GM12872 (cell line): ENCODE results near the gene PCDHA10.
"Not testable (repeated sequence)": the region's sequence is repeated elsewhere in the genome, so short reads cannot be mapped to it uniquely, and the experiment has no call there.

Source experiments
- CTCF ChIP-seq: IDR thresholded peaks from 3 replicates; pipeline ENCODE4 v1.5.1; 2011; ENCODE audit warnings: low read depth, mild to moderate bottlenecking, low read length, moderate library complexity; ENCODE audit not compliant: insufficient read depth

Gene PCDHA10

GRCh38 chr5:140842798-140843733 is 12.6 kb upstream of the PCDHA10 start:
- TF ChIP-seq CTCF: no peak

DNA sequence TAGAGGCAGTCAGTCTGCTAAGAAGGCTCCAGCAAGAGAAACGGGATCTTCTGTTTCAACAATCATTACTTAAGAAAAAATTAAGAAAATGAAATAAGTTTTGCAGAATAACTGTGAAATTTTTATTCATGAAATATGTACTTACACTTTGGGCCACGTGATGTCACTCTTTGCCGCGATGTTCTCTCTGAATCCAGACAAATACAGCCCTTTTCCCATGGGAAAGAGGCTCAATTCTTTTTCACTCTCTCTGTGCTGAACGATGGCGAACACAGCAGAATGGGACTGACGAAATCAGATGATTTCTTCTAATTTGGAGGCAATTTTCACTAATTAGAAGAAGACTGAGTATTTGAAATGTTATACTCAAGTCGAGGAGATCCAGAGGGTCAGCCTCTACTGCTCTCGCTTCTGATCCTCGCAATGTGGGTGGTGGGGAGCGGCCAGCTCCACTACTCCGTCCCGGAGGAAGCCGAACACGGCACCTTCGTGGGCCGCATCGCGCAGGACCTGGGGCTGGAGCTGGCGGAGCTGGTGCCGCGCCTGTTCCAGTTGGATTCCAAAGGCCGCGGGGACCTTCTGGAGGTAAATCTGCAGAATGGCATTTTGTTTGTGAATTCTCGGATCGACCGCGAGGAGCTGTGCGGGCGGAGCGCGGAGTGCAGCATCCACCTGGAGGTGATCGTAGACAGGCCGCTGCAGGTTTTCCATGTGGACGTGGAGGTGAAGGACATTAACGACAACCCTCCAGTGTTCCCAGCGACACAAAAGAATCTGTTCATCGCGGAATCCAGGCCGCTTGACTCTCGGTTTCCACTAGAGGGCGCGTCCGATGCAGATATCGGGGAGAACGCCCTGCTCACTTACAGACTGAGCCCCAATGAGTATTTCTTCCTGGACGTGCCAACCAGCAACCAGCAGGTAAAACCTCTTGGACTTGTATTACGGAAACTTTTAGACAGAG is 7.3 kb upstream of the PCDHA10 start, which contains the start of gene PCDHA9:
Gene PCDHA9 (plus strand): TSS at position 244 of the 964 bp plus-strand sequence. CDS start 114 bp downstream, at position 358.
- TF ChIP-seq CTCF: not testable (repeated sequence)

- TF ChIP-seq CTCF: no peak
These were observed 1.7 kb downstream of the PCDHA10 start for GRCh38 chr5:140857177-140857986.

- no peak for TF ChIP-seq CTCF
These were observed 2.2 kb downstream of the PCDHA10 start for GRCh38 chr5:140857987-140858240.

DNA sequence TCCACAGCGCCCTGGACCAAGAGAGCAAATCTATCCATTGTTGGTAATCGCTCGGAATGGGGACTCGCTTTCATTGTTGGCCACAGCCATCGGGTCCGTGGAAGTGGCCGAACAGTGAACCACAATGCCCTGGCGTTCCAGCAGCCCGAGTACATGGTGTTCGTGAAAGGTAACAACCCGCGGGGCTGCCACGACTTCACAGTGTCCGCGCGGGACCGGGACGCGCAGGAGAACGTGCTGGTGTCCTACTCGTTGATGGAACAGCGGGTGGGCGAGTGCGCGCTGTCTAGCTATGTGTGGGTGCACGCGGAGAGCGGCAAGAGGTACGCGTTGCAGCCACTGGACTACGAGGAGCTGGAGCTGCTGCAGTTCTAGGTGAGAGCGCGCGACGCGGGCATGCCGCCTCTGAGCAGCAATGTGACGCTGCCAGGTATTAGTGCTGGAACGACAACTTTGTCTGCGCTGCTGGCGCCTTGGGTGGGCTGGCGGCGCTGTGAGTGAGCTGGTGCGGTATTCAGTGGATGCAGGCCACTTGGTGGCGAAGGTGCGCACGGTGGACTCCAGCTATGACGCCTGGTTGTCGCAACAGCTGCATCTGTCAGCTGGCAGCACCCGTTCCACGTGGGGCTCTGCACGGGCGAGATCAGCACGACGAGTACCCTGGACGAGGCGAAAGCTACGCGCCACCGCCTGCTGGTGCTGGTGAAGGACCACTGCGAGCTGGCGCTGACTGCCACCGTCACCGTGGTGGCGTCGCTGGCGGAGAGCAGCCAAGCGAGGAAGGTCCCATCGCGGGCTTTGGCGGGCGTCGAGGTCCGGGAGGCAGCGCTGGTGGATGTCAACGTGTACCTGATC is 7.0 kb downstream of the PCDHA10 start:
- TF ChIP-seq CTCF: no peak

DNA sequence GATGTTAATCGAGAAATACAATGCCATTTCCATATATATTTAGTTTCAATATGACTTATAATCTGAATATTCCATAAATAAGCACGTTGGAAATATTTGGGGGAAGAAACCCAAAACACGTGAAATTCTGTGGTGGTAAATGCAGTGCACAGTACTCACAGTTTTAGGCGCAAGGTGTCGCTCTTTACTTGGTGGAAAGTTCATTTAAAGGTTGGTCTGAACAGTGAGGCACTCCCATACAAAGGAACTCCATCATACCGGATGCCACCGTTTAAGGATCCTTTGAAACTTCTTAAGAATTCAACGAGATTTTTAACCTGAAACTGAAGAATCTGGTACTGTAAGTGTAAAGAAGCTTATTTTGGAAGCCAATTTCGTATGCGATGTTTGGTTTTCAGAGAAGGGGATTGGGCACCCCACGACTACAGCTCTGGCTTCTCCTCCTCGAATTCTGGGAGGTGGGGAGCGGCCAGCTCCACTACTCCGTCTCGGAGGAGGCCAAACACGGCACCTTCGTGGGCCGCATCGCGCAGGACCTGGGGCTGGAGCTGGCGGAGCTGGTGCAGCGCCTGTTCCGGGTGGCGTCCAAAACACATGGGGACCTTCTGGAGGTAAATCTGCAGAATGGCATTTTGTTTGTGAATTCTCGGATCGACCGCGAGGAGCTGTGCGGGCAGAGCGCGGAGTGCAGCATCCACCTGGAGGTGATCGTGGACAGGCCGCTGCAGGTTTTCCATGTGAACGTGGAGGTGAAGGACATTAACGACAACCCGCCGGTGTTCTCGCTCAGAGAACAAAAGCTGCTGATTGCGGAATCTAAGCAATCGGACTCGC is 13.2 kb downstream of the PCDHA10 start, which contains the start of gene PCDHA11:
Gene PCDHA11 (plus strand): TSS at position 237 of the 834 bp plus-strand sequence. CDS start 147 bp downstream, at position 384.
- TF ChIP-seq CTCF: 0 out of 3 replicates have a peak, but pooled peaks have one; percentile 13
